DOHH2 (cell line): Measurements from ENCODE around the gene GUCY2D.

Source experiments
- CTCF ChIP-seq: fragments of 200-600 bp; sonication (generic); IDR thresholded peaks from one replicate; pipeline ENCODE4 v1.5.1; 2014; ENCODE audit warnings: antibody characterized with exemption, mild to moderate bottlenecking, low read depth, low read length; ENCODE audit not compliant: poor library complexity, severe bottlenecking
- EZH2phosphoT487 ChIP-seq: fragments of 200-600 bp; sonication (generic); IDR thresholded peaks from 2 replicates; pipeline ENCODE4 v1.6.1; 2017; ENCODE audit warnings: borderline replicate concordance, mild to moderate bottlenecking, antibody characterized with exemption, low read length, moderate library complexity, mixed read lengths

- TF ChIP-seq CTCF (no peak), EZH2phosphoT487 (no peak)
Measured at GRCh38 chr17:8051831-8052230, 49.4 kb downstream of the GUCY2D start.
